Activated B cell treated with CpG ODN at 0.5 μM for 24 hours (primary cell): Measurements from ENCODE around the gene PRRG1. TPM values are rescaled to one million over a fixed set of nuclear protein-coding genes. Genes with fewer than 3 reads are reported as not detected.

ENCODE experiments used
- ATAC-seq: fragments of 200-7000 bp; cut with Tn5 transposase; one replicate; pipeline ENCODE4 v1.10.0; 2021; ENCODE audit warnings: low read depth, mild to moderate bottlenecking, moderate library complexity
- CTCF ChIA-PET: fragments of 350-600 bp; sonication (Branson Sonifier 250); formaldehyde crosslinking; loops from one replicate; lab custom pipeline; 2021; ENCODE audit warnings: antibody characterized with exemption; lab: Charles Lee
- POLR2A ChIA-PET: fragments of 350-600 bp; sonication (Branson Sonifier 250); formaldehyde crosslinking; loops from one replicate; lab custom pipeline; 2021; ENCODE audit warnings: antibody characterized with exemption; lab: Charles Lee
- DNase-seq: peaks from one replicate; pipeline ENCODE4 v3.0.0; 2022
- H3K27ac Mint-ChIP-seq: one replicate; pipeline ENCODE4 v1.8.0; 2020; ENCODE audit warnings: mixed read lengths
- H3K27me3 Mint-ChIP-seq: one replicate; pipeline ENCODE4 v1.8.0; 2021; ENCODE audit warnings: mixed read lengths
- H3K36me3 Mint-ChIP-seq: one replicate; pipeline ENCODE4 v1.8.0; 2021; ENCODE audit warnings: low read depth, mixed read lengths
- H3K4me1 Mint-ChIP-seq: one replicate; pipeline ENCODE4 v1.8.0; 2021; ENCODE audit warnings: mixed read lengths
- H3K4me3 Mint-ChIP-seq: one replicate; pipeline ENCODE4 v1.8.0; 2020; ENCODE audit warnings: mild to moderate bottlenecking, mixed read lengths
- H3K9me3 Mint-ChIP-seq: one replicate; pipeline ENCODE4 v1.8.0; 2020; ENCODE audit warnings: mixed read lengths
- CTCF ChIP-seq: fragments of 200-600 bp; IDR thresholded peaks from one replicate; pipeline ENCODE4 v1.8.0; 2022; ENCODE audit warnings: antibody characterized with exemption, mild to moderate bottlenecking
- intact Hi-C: fragments of 100-400 bp; cut with micrococcal nuclease; formaldehyde crosslinking; loops from one replicate; pipeline ENCODE4 v1.15.1; 2024
- total RNA-seq: library from RNA; stranded (reverse); gene quantifications from 2 replicates; pipeline ENCODE4 v1.2.3, GENCODE V29; 2022

Gene PRRG1
- total RNA-seq, 1 donor from 2014 or later: not detected

DNA sequence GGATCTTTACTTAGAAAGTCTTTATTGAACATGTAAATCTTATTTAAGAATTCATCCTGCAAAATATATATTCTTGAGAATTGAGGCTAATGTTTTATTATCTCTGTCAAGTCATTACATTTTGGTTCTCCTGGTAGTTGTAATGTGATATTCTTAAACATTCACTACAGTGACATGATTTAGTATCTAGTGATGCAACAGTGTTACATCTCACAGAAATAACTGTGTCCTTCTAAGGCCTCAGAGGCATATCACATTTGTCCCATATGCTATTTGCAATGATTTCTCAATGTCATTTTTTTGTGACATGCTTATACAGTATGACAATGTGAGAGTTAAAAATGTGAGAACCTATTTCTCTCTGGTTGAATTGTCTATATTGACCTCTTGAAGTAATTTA lies 34.1 kb downstream of the PRRG1 start:
- no peaks in the 10 kb centered on the region for H3K36me3 Mint-ChIP-seq
- intact Hi-C loops: no loop called here
- CTCF ChIA-PET: no interaction called here
- no peaks in the 10 kb centered on the region for H3K4me1 Mint-ChIP-seq
- ATAC-seq (no peak), DNase-seq (no peak)
- H3K27ac Mint-ChIP-seq: no peak overlapping the region
- no peaks in the 10 kb centered on the region for H3K27me3 Mint-ChIP-seq
- H3K4me3 Mint-ChIP-seq: no peak overlapping the region
- TF ChIP-seq CTCF: no peak
- no peaks in the 10 kb centered on the region for H3K9me3 Mint-ChIP-seq
- POLR2A ChIA-PET: no interaction called here

DNA sequence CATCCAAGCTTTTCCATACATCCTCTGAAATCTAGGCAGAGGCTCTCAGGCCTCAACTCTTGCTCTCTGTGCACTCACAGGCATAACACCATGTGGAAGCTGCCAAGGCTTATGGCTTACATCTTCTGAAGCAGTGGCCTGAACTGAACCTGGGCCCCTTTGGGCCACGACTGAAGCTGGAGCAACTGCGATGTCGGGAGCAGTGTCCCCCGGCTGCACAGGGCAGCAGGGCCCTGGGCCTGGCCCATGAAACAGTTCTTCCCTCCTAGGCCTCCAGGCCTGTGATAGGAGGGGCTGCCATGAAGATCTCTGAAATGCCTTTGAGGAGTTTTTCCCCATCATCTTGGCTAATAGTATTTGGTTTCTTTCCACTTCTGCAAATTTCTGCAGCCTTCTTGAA lies 39.2 kb downstream of the PRRG1 start:
- TF ChIP-seq CTCF: no peak
- Mint-ChIP-seq H3K4me1 (no peaks in the 10 kb centered on the region), H3K27me3 (no peaks in the 10 kb centered on the region), H3K27ac (no peak overlapping the region), H3K36me3 (no peaks in the 10 kb centered on the region), H3K4me3 (no peak overlapping the region), H3K9me3 (no peaks in the 10 kb centered on the region)
- DNase-seq (no peak), ATAC-seq (no peak)
- ChIA-PET CTCF (no interaction called here), POLR2A (no interaction called here)
- intact Hi-C loops: no loop called here

DNA sequence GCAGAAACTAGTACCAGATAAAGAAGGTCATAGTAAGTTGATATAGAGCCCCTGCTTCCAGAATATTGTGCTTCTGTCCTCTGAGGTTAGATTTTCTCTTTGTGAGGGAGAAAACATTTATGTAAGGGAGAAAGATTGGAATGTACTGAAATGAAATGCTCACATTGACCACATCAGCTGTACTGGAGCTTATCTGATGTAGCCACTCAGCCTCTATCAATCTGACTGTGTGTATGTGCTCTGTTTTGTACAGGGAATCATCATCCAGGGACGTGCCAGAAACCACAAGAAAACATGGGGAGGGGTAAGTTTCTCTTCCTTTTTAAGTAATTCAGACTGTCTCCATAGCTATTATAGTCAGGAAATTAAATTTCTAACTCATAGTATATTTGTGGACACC lies 56.8 kb downstream of the PRRG1 start:
- DNase-seq (no peak), ATAC-seq (no peak)
- POLR2A ChIA-PET: no interaction called here
- Mint-ChIP-seq H3K4me3 (no peak overlapping the region), H3K9me3 (no peaks in the 10 kb centered on the region), H3K4me1 (no peaks in the 10 kb centered on the region), H3K27ac (no peak overlapping the region), H3K36me3 (no peaks in the 10 kb centered on the region), H3K27me3 (no peaks in the 10 kb centered on the region)
- intact Hi-C loops: no loop called here
- no peak for TF ChIP-seq CTCF
- CTCF ChIA-PET: no interaction called here

GRCh38 chrX:37407736-37408135 lies 58.6 kb downstream of the PRRG1 start:
- Mint-ChIP-seq H3K27me3 (no peaks in the 10 kb centered on the region), H3K36me3 (no peaks in the 10 kb centered on the region), H3K9me3 (no peaks in the 10 kb centered on the region), H3K27ac (no peak overlapping the region), H3K4me3 (no peak overlapping the region), H3K4me1 (no peaks in the 10 kb centered on the region)
- TF ChIP-seq CTCF: no peak
- ChIA-PET CTCF (no interaction called here), POLR2A (no interaction called here)
- intact Hi-C loops: no loop called here
- DNase-seq (no peak), ATAC-seq (no peak)

DNA sequence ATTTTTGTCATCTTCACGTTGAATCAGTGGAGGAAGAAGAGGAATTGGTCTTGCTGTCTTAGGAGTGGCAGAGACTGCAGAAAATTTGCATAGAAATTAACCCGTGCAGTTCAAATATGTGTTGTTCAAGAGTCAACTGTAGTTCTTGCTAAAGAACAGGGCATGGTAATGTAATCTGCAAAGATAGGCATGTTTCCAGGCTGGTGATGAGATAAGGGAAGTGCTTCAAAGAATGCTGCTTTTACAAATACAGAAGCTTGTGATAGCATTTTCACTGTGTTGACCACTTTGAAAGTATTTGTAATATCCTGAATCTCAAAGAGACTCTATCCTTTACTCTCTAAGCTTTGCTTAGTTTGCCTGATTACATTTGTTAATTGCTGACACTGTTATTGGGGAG lies 60.1 kb downstream of the PRRG1 start:
- POLR2A ChIA-PET: no interaction called here
- Mint-ChIP-seq H3K27ac (no peak overlapping the region), H3K4me3 (no peak overlapping the region), H3K4me1 (no peaks in the 10 kb centered on the region), H3K27me3 (no peaks in the 10 kb centered on the region), H3K9me3 (no peaks in the 10 kb centered on the region), H3K36me3 (no peaks in the 10 kb centered on the region)
- TF ChIP-seq CTCF: no peak
- ATAC-seq (no peak), DNase-seq (no peak)
- intact Hi-C loops: no loop called here
- CTCF ChIA-PET: no interaction called here
